HepG2 (cell line): ENCODE measurements around the gene KCNAB1. TPM values are rescaled to one million over a fixed set of nuclear protein-coding genes. Genes with fewer than 3 reads are reported as not detected.

Experiments
- ATAC-seq: fragments of 200-7000 bp; cut with Tn5 transposase; 3 replicates; pipeline ENCODE4 v1.9.1; 2020; ENCODE audit warnings: mild to moderate bottlenecking, moderate library complexity
- BruUV-seq: library from RNA; stranded (reverse); fragments of 400-500 nt; replicated peaks from 2 replicates; lab custom pipeline; 2021; lab: Mats Ljungman, UMichigan
- CTCF ChIA-PET: fragments of 300-600 bp; formaldehyde crosslinking; extraction: SDS; loops from one replicate; lab custom pipeline; 2021; ENCODE audit warnings: low total read pairs, inconsistent platforms, low intra/inter-chr PET ratio; lab: Yijun Ruan, JAX
- POLR2A ChIA-PET: fragments of 350-600 bp; sonication (Branson Sonifier 250); formaldehyde crosslinking; loops from one replicate; lab custom pipeline; 2020; ENCODE audit warnings: antibody characterized with exemption, inconsistent platforms; lab: Yijun Ruan, JAX
- DNase-seq: peaks from one replicate; pipeline ENCODE4 v3.0.0-alpha.2; 2015; ENCODE audit warnings: low spot score
- FAIRE-seq: peaks from 3 replicates; lab custom pipeline; 2011; peaks lifted over from hg19 to GRCh38; lab: Jason Lieb, UNC
- H2AFZ ChIP-seq: one replicate; pipeline ENCODE4 v1.6.1; 2011; ENCODE audit warnings: low read length, inconsistent platforms
- H3K27ac ChIP-seq: fragments of 300-600 bp; 3 replicates; pipeline ENCODE4 v1.8.0; 2011; ENCODE audit warnings: mixed run types, mild to moderate bottlenecking, mixed read lengths, low read length, inconsistent platforms; ENCODE audit not compliant: insufficient read depth; ENCODE audit errors: extremely low read length
- H3K27me3 ChIP-seq, 2 experiments: fragments of 200-600 bp in 1 of 2; 2 replicates in 1 of 2; 3 replicates in 1 of 2; pipeline versions ENCODE4 v1.6.0 to v1.8.0; 2011; ENCODE audit warnings: low read length in 2 of 2, mild to moderate bottlenecking in 2 of 2, moderate library complexity in 2 of 2, inconsistent platforms in 1 of 2; ENCODE audit not compliant: insufficient read depth in 2 of 2, control insufficient read depth in 1 of 2
- H3K36me3 ChIP-seq, 2 experiments: fragments of 200-600 bp in 1 of 2; replicated peaks in 1 of 2; 2 replicates in 1 of 2; 3 replicates in 1 of 2; pipeline versions ENCODE4 v1.5.1 to v1.8.0; 2011; ENCODE audit warnings: low read length in 2 of 2, inconsistent platforms in 1 of 2; ENCODE audit not compliant: insufficient read depth in 2 of 2, control insufficient read depth in 1 of 2
- H3K4me1 ChIP-seq: 2 replicates; pipeline ENCODE4 v1.5.1; 2012; ENCODE audit warnings: low read length, inconsistent platforms; ENCODE audit not compliant: insufficient read depth
- H3K4me2 ChIP-seq: 2 replicates; pipeline ENCODE4 v1.6.0; 2011; ENCODE audit warnings: low read depth, low read length, inconsistent platforms
- H3K4me3 ChIP-seq, 3 experiments: fragments of 200-600 bp in 1 of 3; sonication (generic), shearing (Covaris generic) in 1 of 3; replicated peaks in 1 of 3; 2 replicates each; pipeline ENCODE4 v1.5.1; 2011 to 2016; ENCODE audit warnings: low read length in 3 of 3, inconsistent platforms in 2 of 3, low read depth in 2 of 3, mild to moderate bottlenecking in 2 of 3, control low read depth in 1 of 3, mixed read lengths in 1 of 3; ENCODE audit not compliant: insufficient read depth in 1 of 3
- H3K79me2 ChIP-seq: one replicate; pipeline ENCODE4 v1.6.1; 2011; ENCODE audit warnings: low read length, inconsistent platforms; ENCODE audit not compliant: insufficient read depth
- H3K9ac ChIP-seq: 2 replicates; pipeline ENCODE4 v1.6.0; 2011; ENCODE audit warnings: mild to moderate bottlenecking, low read depth, low read length, inconsistent platforms; ENCODE audit not compliant: insufficient read depth
- H3K9me3 ChIP-seq: 2 replicates; pipeline ENCODE4 v1.5.1; 2012; ENCODE audit warnings: mild to moderate bottlenecking, low read length
- H4K20me1 ChIP-seq: 2 replicates; pipeline ENCODE4 v1.6.0; 2011; ENCODE audit warnings: inconsistent platforms, mild to moderate bottlenecking, low read length, moderate library complexity; ENCODE audit not compliant: insufficient read depth
- ARNTL ChIP-seq: sonication (generic); formaldehyde crosslinking; IDR thresholded peaks from 2 replicates; pipeline ENCODE4 v1.4.0; 2020; ENCODE audit warnings: mild to moderate bottlenecking, missing genetic modification reagents
- HMGXB4 ChIP-seq, 2 experiments: sonication (generic) in 1 of 2; formaldehyde crosslinking in 1 of 2; IDR thresholded peaks; 2 replicates each; pipeline versions ENCODE4 v1.4.0 to v1.6.1; 2018 to 2020; ENCODE audit warnings: missing genetic modification reagents in 2 of 2, borderline replicate concordance in 1 of 2, low read depth in 1 of 2, mild to moderate bottlenecking in 1 of 2, missing biosample characterization in 1 of 2
- MAFK ChIP-seq, 2 experiments: IDR thresholded peaks in 1 of 2; conservative IDR thresholded peaks in 1 of 2; 2 replicates each; pipeline ENCODE4 v1.6.1; 2011; ENCODE audit warnings: improper control_type of control experiment in 2 of 2, low read length in 2 of 2
- MLXIP ChIP-seq: sonication (generic); formaldehyde crosslinking; IDR thresholded peaks from 2 replicates; pipeline ENCODE4 v1.9.0; 2021; ENCODE audit warnings: missing genetic modification reagents, borderline replicate concordance
- MTERF4 ChIP-seq: sonication (generic); formaldehyde crosslinking; IDR thresholded peaks from 2 replicates; pipeline ENCODE4 v1.8.0; 2023; ENCODE audit warnings: mild to moderate bottlenecking, missing genetic modification reagents
- MYPOP ChIP-seq: sonication (generic); formaldehyde crosslinking; IDR thresholded peaks from 2 replicates; pipeline ENCODE4 v1.8.1; 2023; ENCODE audit warnings: mild to moderate bottlenecking, moderate library complexity, missing genetic modification reagents
- PRDM4 ChIP-seq: sonication (generic); formaldehyde crosslinking; IDR thresholded peaks from 2 replicates; pipeline ENCODE4 v1.9.0; 2021; ENCODE audit warnings: missing genetic modification reagents, borderline replicate concordance
- RCOR2 ChIP-seq: IDR thresholded peaks from 2 replicates; pipeline ENCODE4 v1.6.1; 2016; ENCODE audit warnings: missing biosample characterization, missing genetic modification reagents
- THYN1 ChIP-seq: sonication (generic); formaldehyde crosslinking; IDR thresholded peaks from 2 replicates; pipeline ENCODE4 v1.8.1; 2023; ENCODE audit warnings: low read depth, mild to moderate bottlenecking, moderate library complexity, missing genetic modification reagents, borderline replicate concordance
- ZFP82 ChIP-seq: sonication (generic); formaldehyde crosslinking; IDR thresholded peaks from 2 replicates; pipeline ENCODE4 v1.5.1; 2020; ENCODE audit warnings: mild to moderate bottlenecking, missing genetic modification reagents, borderline replicate concordance
- ZNF775 ChIP-seq: sonication (generic); formaldehyde crosslinking; IDR thresholded peaks from 2 replicates; pipeline ENCODE4 v1.4.0; 2020; ENCODE audit warnings: missing genetic modification reagents, mild to moderate bottlenecking, moderate library complexity, borderline replicate concordance
- WGBS: methylation state at CpG from one replicate; pipeline ENCODE4 v1.1.6; 2017; ENCODE audit warnings: low lambda C conversion rate; 5-methylcytosine and 5-hydroxymethylcytosine counted together
- in situ Hi-C: cut with HindIII; loops from 2 replicates; pipeline ENCODE4 v1.10.0; 2017; ENCODE audit warnings: low pct_unique_long_range_greater_than_20kb; ENCODE audit not compliant: extremely low pct_ligation_motif_present
- intact Hi-C: fragments of 100-400 bp; cut with micrococcal nuclease; formaldehyde crosslinking; loops from one replicate; pipeline ENCODE4 v1.10.0; 2022; ENCODE audit not compliant: unreplicated experiment
- polyA plus RNA-seq, 8 experiments: library from polyadenylated mRNA; depleted of rRNA in 3 of 8; stranded (reverse) in 7 of 8; unstranded in 1 of 8; fragments of >200 nt; fragmentation: Illumina TruSeq in 4 of 8; extraction: Trizol in 4 of 8; gene quantifications; 2 replicates each; pipeline versions ENCODE4 v1.2.1 to v1.2.3, GENCODE V29; 2011 to 2016; ENCODE audit warnings: low read depth in 4 of 8, missing spikeins in 1 of 8, mixed read lengths in 1 of 8; ENCODE audit not compliant: insufficient read depth in 1 of 8
- total RNA-seq, 5 experiments: library from RNA; depleted of rRNA; stranded (reverse); fragments of >200 nt; fragmentation: Illumina TruSeq; extraction: Trizol; gene quantifications; 2 replicates each; pipeline ENCODE4 v1.2.3, GENCODE V29; 2016; ENCODE audit warnings: low read depth in 1 of 5

The KCNAB1 gene
- total and polyA plus RNA-seq, 2 of the 13 experiments (the other 11 are each of a cell fraction or from before 2014, with no cell fraction given), result not detected

- BruUV-seq, result no TSS peak
- ChIA-PET CTCF (no interaction called here), POLR2A (no interaction called here)
- H3K27ac ChIP-seq, result no peak overlapping the region
- H3K27me3 ChIP-seq, result peaks cover 0 to 5% of the 10 kb centered on the region in 2 experiments; a peak in 2 of 5 replicates
- H3K79me2 ChIP-seq, result no peaks in the 10 kb centered on the region
- intact Hi-C loops, result no loop called here
- no peaks in the 10 kb centered on the region for H3K9me3 ChIP-seq
- no peak for FAIRE-seq
- H3K9ac ChIP-seq, result no peak overlapping the region
- DNase-seq, result no peak
- no peaks in the 10 kb centered on the region for H3K36me3 ChIP-seq
- H3K4me3 ChIP-seq, result no peak overlapping the region
- in situ Hi-C loops, result no loop called here
- 0% methylated on average over 2 of the region's 2 CpGs for WGBS
- H4K20me1 ChIP-seq, result no peaks in the 10 kb centered on the region
- no peaks in the 10 kb centered on the region for H3K4me1 ChIP-seq
- H3K4me2 ChIP-seq, result no peak overlapping the region
- no peak for ATAC-seq
- no peak overlapping the region for H2AFZ ChIP-seq
- TF ChIP-seq PRDM4 (CRISPR knock-in tag) (no peak), MAFK (conservative IDR thresholded peaks at IDR 0.05 in 1 of 2, IDR thresholded peaks at IDR 0.05 in 1 of 2; ENCODE audit: low read length in 2 of 2) (peak; percentile 19 to 38; a peak in 1 of 4 replicates), THYN1 (CRISPR knock-in tag) (no peak), RCOR2 (no peak), MYPOP (CRISPR knock-in tag) (no peak), ZFP82 (CRISPR knock-in tag) (no peak), MLXIP (CRISPR knock-in tag) (no peak), HMGXB4 (CRISPR knock-in tag; IDR thresholded peaks at IDR 0.05; ENCODE audit: borderline replicate concordance in 1 of 2, low read depth in 1 of 2) (no peak), ZNF775 (CRISPR knock-in tag) (no peak), MTERF4 (CRISPR knock-in tag) (no peak), ARNTL (CRISPR knock-in tag) (no peak)
Measured at GRCh38 chr3:156330415-156330814, 210.0 kb downstream of the KCNAB1 start.
